Endodermal cell (in vitro differentiated cells): ENCODE results near the gene NRXN3. TPM values are rescaled to one million over a fixed set of nuclear protein-coding genes. Genes with fewer than 3 reads are reported as not detected.

Experiments
- DNase-seq: peaks from one replicate; pipeline ENCODE4 v3.0.0-alpha.2; 2017
- H3K27ac ChIP-seq: 2 replicates; pipeline ENCODE4 v1.5.1; 2013; ENCODE audit warnings: mild to moderate bottlenecking, low read depth, low read length, moderate library complexity
- H3K27me3 ChIP-seq: 2 replicates; pipeline ENCODE4 v1.6.1; 2013; ENCODE audit warnings: mild to moderate bottlenecking, low read length, moderate library complexity; ENCODE audit not compliant: insufficient read depth, control insufficient read depth, poor library complexity, severe bottlenecking
- H3K36me3 ChIP-seq: 2 replicates; pipeline ENCODE4 v1.7.0; 2013; ENCODE audit warnings: mild to moderate bottlenecking, low read length, moderate library complexity; ENCODE audit not compliant: control insufficient read depth, insufficient read depth
- H3K4me1 ChIP-seq: one replicate; pipeline ENCODE4 v1.7.0; 2013; ENCODE audit warnings: low read length; ENCODE audit not compliant: control insufficient read depth, insufficient read depth
- H3K4me3 ChIP-seq: 2 replicates; pipeline ENCODE4 v1.5.1; 2013; ENCODE audit warnings: mild to moderate bottlenecking, low read length, moderate library complexity
- H3K9ac ChIP-seq: 2 replicates; pipeline ENCODE4 v1.6.1; 2013; ENCODE audit warnings: mild to moderate bottlenecking, low read length, moderate library complexity; ENCODE audit not compliant: poor library complexity, severe bottlenecking; ENCODE audit errors: extremely low read depth
- H3K9me3 ChIP-seq: 2 replicates; pipeline ENCODE4 v1.6.1; 2013; ENCODE audit warnings: mild to moderate bottlenecking, low read length, moderate library complexity; ENCODE audit not compliant: control insufficient read depth
- H3K27ac Mint-ChIP-seq: 2 replicates; pipeline ENCODE4 v1.8.0; 2020; ENCODE audit warnings: mixed read lengths
- H3K27me3 Mint-ChIP-seq: 2 replicates; pipeline ENCODE4 v1.8.0; 2021; ENCODE audit warnings: mild to moderate bottlenecking, mixed read lengths; ENCODE audit not compliant: insufficient read depth
- H3K36me3 Mint-ChIP-seq: 2 replicates; pipeline ENCODE4 v1.8.0; 2020; ENCODE audit warnings: low read depth, mixed read lengths
- H3K4me1 Mint-ChIP-seq: 2 replicates; pipeline ENCODE4 v1.8.0; 2020; ENCODE audit warnings: mixed read lengths
- H3K4me3 Mint-ChIP-seq: 2 replicates; pipeline ENCODE4 v1.8.0; 2020; ENCODE audit warnings: mild to moderate bottlenecking, moderate library complexity, mixed read lengths
- H3K9me3 Mint-ChIP-seq: 2 replicates; pipeline ENCODE4 v1.8.0; 2020; ENCODE audit warnings: mild to moderate bottlenecking, mixed read lengths
- CTCF ChIP-seq: fragments of 200-600 bp; sonication (generic); conservative IDR thresholded peaks from 2 replicates; pipeline ENCODE4 v1.5.0; 2021; ENCODE audit warnings: antibody characterized with exemption, mild to moderate bottlenecking
- WGBS, 2 experiments: methylation state at CpG; one replicate each; pipeline versions ENCODE4 v1.1.5 to v1.1.7; 2013; ENCODE audit warnings: missing lambda C conversion rate in 2 of 2, mixed read lengths in 1 of 2; ENCODE audit not compliant: insufficient coverage in 1 of 2, insufficient read length in 1 of 2; 5-methylcytosine and 5-hydroxymethylcytosine counted together
- total RNA-seq, 2 donors: library from RNA; stranded (reverse); fragmentation: NEBNext Ultra II Directional in 1 of 2; extraction: Animal tissue kit (Norgen Biotek cat#: 25700) in 1 of 2; gene quantifications; 2 replicates in 1 of 2; 3 replicates in 1 of 2; pipeline ENCODE4 v1.2.1, GENCODE V29; 2021

NRXN3 gene
- total RNA-seq, 2 donors from 2014 or later, result 20.9 to 21.4 TPM

- H3K9ac ChIP-seq, result no peak overlapping the region
- no peak overlapping the region for H3K4me3 Mint-ChIP-seq
- no peaks in the 10 kb centered on the region for H3K9me3 Mint-ChIP-seq
- no peak overlapping the region for H3K4me3 ChIP-seq
- H3K36me3 Mint-ChIP-seq, result no peaks in the 10 kb centered on the region
- peaks cover 10% of the 10 kb centered on the region for H3K4me1 Mint-ChIP-seq
- no peaks in the 10 kb centered on the region for H3K4me1 ChIP-seq
- H3K27me3 Mint-ChIP-seq, result peaks cover 5% of the 10 kb centered on the region
- H3K27me3 ChIP-seq, result peaks cover 1% of the 10 kb centered on the region
- H3K27ac Mint-ChIP-seq, result no peak overlapping the region
- 88 to 100% methylated on average over 2 to 3 of the region's 3 CpGs for WGBS, 2 experiments
- no peak overlapping the region for H3K27ac ChIP-seq
- H3K36me3 ChIP-seq, result no peaks in the 10 kb centered on the region
- DNase-seq, result no peak
- H3K9me3 ChIP-seq, result no peaks in the 10 kb centered on the region
- TF ChIP-seq CTCF, result no peak
Measured at GRCh38 chr14:79270361-79270760, 1100.2 kb downstream of the NRXN3 start.

GRCh38 chr14:79271122-79271521 is 1100.9 kb downstream of the NRXN3 start:
- Histone ChIP-seq H3K27me3 (peaks cover 9% of the 10 kb centered on the region), H3K4me1 (no peaks in the 10 kb centered on the region), H3K9ac (no peak overlapping the region), H3K4me3 (no peak overlapping the region), H3K36me3 (no peaks in the 10 kb centered on the region), H3K9me3 (no peaks in the 10 kb centered on the region), H3K27ac (no peak overlapping the region)
- Mint-ChIP-seq H3K4me3 (no peak overlapping the region), H3K36me3 (no peaks in the 10 kb centered on the region), H3K27ac (no peak overlapping the region), H3K9me3 (no peaks in the 10 kb centered on the region), H3K4me1 (peaks cover 10% of the 10 kb centered on the region), H3K27me3 (peaks cover 9% of the 10 kb centered on the region)
- DNase-seq, result no peak
- TF ChIP-seq CTCF, result no peak

GRCh38 chr14:79274641-79275291 is 1104.6 kb downstream of the NRXN3 start:
- Histone ChIP-seq H3K9ac (no peak overlapping the region), H3K9me3 (no peaks in the 10 kb centered on the region), H3K4me1 (peaks cover 4% of the 10 kb centered on the region), H3K4me3 (no peak overlapping the region), H3K27ac (no peak overlapping the region), H3K36me3 (no peaks in the 10 kb centered on the region), H3K27me3 (peaks cover 38% of the 10 kb centered on the region)
- Mint-ChIP-seq H3K4me1 (peaks cover 21% of the 10 kb centered on the region), H3K27me3 (peaks cover 29% of the 10 kb centered on the region), H3K27ac (no peak overlapping the region), H3K36me3 (no peaks in the 10 kb centered on the region), H3K4me3 (no peak overlapping the region), H3K9me3 (no peaks in the 10 kb centered on the region)
- no peak for DNase-seq
- WGBS, 2 experiments, result 88% methylated on average over 2 of the region's 2 CpGs; no CpG with 5 or more reads in 1 of the 2 experiments
- TF ChIP-seq CTCF, result peak; percentile 54
